ENCODE results near the gene CDKN2B.

- no peak for TF ChIP-seq CTCF (IDR thresholded peaks at IDR 0.05)
- no peak for TF ChIP-seq POLR2A (IDR thresholded peaks at IDR 0.05)
- no peak for TF ChIP-seq POLR2AphosphoS5 (IDR thresholded peaks at IDR 0.05)
Measured at GRCh38 chr9:22054076-22054475, 45.0 kb upstream of the CDKN2B start.

All from breast epithelium (tissue), 3 donors.